Heart left ventricle (tissue), 13 donors: ENCODE data around the gene RFX2.

Experiments
- POLR2A ChIP-seq, 2 donors: fragments of 450-650 bp; IDR thresholded peaks; one replicate each; pipeline ENCODE4 v1.6.1; 2017; ENCODE audit warnings: antibody characterized with exemption in 2 of 2, mild to moderate bottlenecking in 2 of 2, moderate library complexity in 2 of 2
- TF ChIP-seq, protein P1 (sequence below), 12 donors: fragments of 200-600 bp; sonication (generic) in 4 of 12; IDR thresholded peaks; one replicate each; pipeline versions ENCODE4 v1.5.0 to v1.8.0; 2018 to 2022; ENCODE audit warnings: antibody characterized with exemption in 12 of 12, mild to moderate bottlenecking in 5 of 12
- donor health status: ischemic (EF 13 %, LVEDD 7.1; RV severe dilation, severe dysfunction).
- donor health status: DM: no; HTN: yes; CAD: no.
- donor health status: DM: no; HTN: no; CAD: no.
- donor health status: ischemic (EF 25% LVEDD 6.9; RV normal size, moderate dysfunction).
- donor health status: ischemic (EF 25% LVEDD 5.7; RV mildly dilated, moderate dysfunction).
- donor health status: ischemic (EF 35%, LVEDD 5.7; RV mildly dilated, moderate dysfunction).
- donor health status: nonischemic (EF 11% LVEDD 7.7; RV severe dilation, severe dysfunction).
- donor health status: DM: yes; HTN: yes; CAD: no.
- donor health status: PGD.
- donor health status: ischemic (EF 29% LVEDD 5.4; RV normal size, mild dysfunction).
- donor health status: nonischemic (EF 23%, LVEDD 6.1; RV moderate dilation, normal function).

DNA sequence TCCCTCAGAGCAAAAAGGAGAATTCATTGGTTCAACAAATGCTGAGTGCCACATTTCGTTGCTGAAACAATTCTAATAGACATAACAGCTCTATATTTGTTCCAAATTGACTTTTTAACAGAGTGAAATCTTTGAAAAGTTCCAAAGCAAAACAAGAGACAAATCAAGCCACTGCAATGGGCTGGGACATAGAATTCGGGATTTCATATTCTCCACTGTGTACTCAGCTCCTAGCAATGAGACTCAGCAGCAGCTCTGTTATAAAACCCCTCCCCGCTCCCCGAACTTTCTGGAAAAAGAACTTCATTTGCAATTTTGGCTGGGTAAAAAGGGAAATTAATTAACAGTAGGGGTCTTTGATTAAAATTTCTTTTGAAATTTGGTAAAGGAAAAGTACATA lies 11.3 kb downstream of the RFX2 start:
- TF ChIP-seq, protein P1, sequence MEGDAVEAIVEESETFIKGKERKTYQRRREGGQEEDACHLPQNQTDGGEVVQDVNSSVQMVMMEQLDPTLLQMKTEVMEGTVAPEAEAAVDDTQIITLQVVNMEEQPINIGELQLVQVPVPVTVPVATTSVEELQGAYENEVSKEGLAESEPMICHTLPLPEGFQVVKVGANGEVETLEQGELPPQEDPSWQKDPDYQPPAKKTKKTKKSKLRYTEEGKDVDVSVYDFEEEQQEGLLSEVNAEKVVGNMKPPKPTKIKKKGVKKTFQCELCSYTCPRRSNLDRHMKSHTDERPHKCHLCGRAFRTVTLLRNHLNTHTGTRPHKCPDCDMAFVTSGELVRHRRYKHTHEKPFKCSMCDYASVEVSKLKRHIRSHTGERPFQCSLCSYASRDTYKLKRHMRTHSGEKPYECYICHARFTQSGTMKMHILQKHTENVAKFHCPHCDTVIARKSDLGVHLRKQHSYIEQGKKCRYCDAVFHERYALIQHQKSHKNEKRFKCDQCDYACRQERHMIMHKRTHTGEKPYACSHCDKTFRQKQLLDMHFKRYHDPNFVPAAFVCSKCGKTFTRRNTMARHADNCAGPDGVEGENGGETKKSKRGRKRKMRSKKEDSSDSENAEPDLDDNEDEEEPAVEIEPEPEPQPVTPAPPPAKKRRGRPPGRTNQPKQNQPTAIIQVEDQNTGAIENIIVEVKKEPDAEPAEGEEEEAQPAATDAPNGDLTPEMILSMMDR (IDR thresholded peaks at IDR 0.05), result no peak
- TF ChIP-seq POLR2A (IDR thresholded peaks at IDR 0.05), result no peak
